Measurements from ENCODE around the gene CDK5RAP1.

Gene CDK5RAP1

GRCh38 chr20:33373735-33374605, 27.3 kb downstream of the CDK5RAP1 start:
- DNase-seq = no peak

GRCh38 chr20:33372993-33373441, 28.3 kb downstream of the CDK5RAP1 start:
- DNase-seq = no peak

DNA sequence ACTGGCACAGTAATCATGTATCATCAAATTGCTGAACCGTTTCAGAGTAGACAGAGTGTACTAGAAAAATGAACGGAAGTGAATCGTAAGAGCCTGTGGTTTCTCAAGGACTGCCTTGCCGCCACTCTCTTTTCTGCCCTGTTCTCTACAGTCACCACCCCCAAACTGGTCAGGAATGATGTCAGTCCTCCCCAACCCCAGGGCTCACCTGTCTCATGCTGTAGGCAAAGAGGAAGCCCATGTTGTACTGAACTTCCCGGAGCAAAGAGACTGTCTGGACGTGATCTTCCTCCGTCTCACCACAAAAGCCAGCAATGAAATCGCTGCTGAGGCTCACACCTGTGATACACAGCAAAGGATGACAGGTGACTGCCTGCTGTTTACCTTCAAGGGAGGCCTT, 31.0 kb downstream of the CDK5RAP1 start:
- peak; percentile 30 for DNase-seq

GRCh38 chr20:33362898-33363297, 38.4 kb downstream of the CDK5RAP1 start:
- no peak for DNase-seq

- no peak for DNase-seq
These were observed 41.7 kb downstream of the CDK5RAP1 start for GRCh38 chr20:33359399-33360261.

DNA sequence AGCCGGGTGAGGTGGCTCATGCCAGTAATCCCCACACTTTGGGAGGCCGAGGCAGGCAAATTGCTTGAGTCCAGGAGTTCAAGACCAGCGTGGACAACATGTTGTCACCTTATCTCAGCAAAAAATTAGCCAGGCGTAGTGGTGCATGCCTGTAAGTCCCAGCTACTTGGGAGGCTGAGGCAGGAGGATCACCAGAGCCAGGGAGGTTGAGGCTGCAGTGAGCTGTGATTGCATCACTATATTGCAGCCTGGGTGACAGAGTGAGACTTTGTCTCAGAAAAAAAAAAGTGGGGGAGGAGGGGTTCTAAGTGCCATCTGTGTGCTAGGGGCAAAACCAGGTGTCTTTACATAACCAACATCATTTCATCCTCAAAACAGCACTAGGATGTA, 48.3 kb downstream of the CDK5RAP1 start:
- no peak for DNase-seq

DNA sequence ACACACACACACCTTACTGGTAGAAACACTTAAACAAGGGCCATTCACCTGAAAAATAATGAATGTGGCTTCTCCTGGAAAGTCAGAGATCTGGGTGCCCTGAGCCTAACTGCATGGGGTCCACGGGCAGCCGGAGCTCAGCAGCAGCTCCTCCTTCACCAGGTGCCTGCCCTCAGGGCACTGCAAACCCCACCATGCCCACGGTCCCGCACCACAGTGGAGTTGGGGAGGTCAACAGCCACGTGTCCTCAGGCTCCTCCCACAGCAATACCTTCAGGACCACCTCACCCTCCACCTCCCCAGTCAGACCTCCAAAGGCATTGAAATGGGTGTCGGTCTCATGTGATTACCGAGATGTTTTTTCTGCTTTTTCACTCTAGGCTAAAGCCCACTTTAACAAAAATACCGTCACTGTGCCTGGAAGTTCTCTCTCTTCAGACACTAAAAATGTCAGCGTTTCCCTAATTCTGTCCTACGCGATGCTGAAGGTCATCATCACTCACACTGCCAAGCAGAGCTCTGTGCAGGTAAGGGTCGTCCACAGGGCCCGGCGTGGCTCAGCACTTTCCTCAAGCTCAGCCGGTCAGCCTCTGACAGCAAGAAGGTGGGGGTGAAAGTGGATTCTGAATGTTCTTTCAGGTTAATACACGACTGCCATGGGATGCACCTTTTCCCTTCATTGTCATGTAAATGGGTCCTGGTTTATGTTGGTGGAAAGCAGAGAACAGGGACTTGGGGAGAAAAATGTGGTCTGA, 48.9 kb downstream of the CDK5RAP1 start:
- no peak for DNase-seq

DNA sequence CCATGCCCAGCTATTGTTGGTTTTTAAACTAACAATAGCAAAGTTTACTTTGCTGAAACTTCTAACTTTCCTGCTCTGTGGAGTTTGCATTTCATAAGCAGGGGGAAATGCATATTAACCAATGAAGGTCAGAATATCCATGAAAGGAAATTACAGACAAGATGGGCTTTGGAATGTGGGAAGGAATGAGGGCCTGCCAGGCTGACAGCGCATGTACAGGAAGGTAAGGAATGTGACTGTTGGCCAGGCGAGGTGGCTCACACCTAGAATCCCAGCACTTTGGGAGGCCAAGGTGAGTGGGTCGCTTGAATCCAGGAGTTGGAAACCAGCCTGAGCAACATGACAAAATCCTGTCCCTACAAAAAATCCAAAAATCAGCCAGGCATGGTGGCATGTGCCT, 49.6 kb downstream of the CDK5RAP1 start:
- no peak for DNase-seq

- DNase-seq = no peak
These were observed 51.8 kb downstream of the CDK5RAP1 start for GRCh38 chr20:33349493-33349892.

DNA sequence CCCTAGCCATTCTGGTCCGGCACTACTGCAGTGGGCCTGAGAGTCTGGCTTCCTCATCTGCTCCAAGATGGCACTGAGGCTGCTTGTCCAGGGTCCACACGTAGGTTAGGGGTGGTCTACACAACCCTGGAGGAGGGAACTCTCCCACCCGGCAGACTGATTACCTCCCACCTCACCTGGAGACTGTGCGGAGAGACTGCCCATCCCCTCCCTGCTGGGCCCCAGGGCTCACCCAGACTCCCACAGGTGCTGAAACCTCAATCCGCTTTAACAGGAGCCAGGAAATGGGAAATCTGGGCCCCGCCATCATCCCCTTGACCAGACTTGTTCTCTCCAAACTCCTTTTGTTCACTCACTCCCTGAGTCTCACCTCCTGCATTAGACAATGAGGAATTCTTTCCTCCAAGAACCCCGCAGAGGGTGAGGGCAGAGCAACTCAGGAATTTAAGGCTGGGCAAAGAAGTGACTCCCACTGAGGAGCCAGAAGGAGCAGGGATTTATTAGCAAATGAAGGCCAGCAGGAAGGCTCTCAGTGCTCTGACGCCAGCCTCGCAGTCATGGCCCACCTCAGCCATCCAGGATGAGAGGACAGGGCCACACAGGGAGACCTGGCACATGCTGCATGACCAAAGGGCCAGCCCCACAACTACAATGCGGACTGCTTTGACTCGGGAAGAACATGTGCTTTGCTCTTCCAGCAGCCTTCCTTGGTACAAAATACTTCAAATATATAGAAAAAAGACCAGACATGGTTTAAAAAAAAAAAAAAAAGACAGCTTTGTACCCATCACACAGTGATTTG, 53.0 kb downstream of the CDK5RAP1 start:
- DNase-seq = no peak

- no peak for DNase-seq
These were observed 56.0 kb downstream of the CDK5RAP1 start for GRCh38 chr20:33345342-33345741.

- DNase-seq = no peak
These were observed 57.8 kb downstream of the CDK5RAP1 start for GRCh38 chr20:33343521-33343920.

- DNase-seq = no peak
These were observed 61.7 kb downstream of the CDK5RAP1 start for GRCh38 chr20:33339515-33340058.

DNA sequence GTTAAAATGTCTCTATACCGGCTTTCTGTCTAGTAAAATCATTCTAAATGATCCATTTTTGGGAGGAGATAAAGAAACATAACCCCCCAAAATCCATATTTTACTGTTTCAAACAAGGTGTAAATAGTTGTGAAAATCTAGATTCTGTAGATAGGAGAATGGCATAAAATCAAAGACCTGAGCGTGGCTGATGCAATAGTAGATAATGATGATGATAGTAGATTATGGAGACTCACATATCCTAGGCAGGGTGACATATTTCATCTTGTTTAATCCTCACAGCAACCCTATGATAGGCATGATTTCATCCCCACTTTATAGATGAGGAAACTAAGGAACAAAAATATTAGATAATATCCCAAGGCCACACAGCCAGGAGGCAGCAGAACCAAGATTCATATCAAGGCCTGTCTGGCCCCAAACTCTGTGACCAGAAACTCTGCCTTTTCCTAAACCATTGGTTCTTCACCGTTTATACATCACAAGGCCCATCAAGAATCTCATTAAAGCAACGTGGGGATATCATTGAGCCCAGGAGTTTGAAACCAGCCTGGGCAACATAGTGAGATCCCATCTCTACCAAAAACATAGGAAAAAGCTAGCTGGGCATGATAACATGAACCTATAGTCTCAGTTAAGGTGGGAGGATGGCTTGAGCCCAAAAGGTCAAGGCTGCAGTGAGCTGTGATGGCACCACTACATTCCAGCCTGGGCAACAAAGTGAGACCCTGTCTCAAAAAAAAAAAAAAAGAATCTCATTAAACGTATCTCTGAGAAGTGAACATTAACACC, 62.7 kb downstream of the CDK5RAP1 start:
- DNase-seq = no peak

GRCh38 chr20:33337531-33338165, 63.7 kb downstream of the CDK5RAP1 start:
- no peak for DNase-seq

DNA sequence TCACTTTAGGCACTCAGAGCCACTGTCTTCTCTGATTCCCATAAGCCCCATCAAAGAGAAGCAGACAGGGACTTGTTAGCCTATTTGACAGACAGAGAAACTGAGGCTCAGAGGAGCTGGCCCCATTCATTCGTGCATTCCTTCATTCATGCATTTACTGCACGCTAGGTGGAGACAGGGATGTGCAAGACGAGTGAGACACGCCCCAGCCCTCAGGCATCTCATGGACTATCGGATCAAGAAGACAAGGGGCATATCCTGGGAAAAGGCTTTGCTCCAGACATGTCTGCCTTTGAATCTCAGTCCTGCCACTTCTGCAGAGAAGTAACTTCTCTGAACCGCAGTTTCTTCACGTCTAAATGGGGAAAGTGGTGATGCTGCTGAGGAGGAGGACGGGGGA, 64.2 kb downstream of the CDK5RAP1 start:
- DNase-seq = no peak

GRCh38 chr20:33336375-33336774, 64.9 kb downstream of the CDK5RAP1 start:
- DNase-seq = no peak

DNA sequence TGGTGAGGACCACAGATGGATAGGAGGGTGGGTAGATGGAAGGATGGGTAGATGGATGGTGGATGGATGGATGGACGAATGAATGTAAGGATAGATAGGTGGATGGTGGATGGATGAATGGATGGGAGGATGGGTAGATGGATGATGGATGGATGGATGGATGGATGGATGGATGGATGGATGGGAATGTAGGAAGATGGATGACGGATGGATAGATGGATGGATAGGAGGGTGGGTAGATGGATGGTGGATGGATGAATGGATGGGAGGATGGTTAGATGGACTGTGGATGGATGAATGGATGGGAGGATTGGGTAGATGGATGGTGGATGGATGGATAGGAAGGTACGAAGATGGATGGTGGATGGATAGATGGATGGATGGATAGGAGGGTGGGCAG, 67.2 kb downstream of the CDK5RAP1 start:
- no peak for DNase-seq

DNA sequence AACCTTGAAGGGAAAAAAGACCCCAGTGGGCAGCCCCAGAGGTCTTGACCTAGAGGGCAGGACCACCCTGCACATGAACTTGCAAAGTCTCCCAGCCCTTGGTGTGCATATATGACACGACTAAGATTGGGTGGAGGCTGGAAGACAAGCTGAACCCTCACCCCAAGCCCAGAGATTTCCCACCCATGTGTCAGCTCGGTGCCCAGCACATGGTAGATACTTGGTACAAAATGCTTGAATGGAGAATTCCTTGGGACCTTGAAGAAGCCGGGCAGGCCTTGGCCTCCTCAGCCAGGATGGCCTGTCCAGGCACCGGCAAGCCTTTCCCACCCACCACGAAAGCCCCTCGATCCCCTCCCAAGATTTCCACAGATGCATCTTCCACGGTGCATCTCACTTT, 67.7 kb downstream of the CDK5RAP1 start:
- no peak for DNase-seq

- DNase-seq = no peak
These were observed 68.3 kb downstream of the CDK5RAP1 start for GRCh38 chr20:33332905-33333456.

Measured in activated CD4-positive, alpha-beta T cell treated with anti-CD3 and anti-CD28 coated beads for 1 hour (primary cell).